Prostate gland (tissue), 2 donors: Measurements from ENCODE around the gene TBL3.

Experiments
- CTCF ChIP-seq, 4 experiments: fragments of 200-600 bp in 2 of 4; fragments of 450-650 bp in 2 of 4; sonication (generic) in 2 of 4; IDR thresholded peaks; 1 replicate in 3 of 4; 2 replicates in 1 of 4; pipeline ENCODE4 v1.5.1; 2016 to 2019; ENCODE audit warnings: antibody characterized with exemption in 4 of 4, mild to moderate bottlenecking in 2 of 4, moderate library complexity in 2 of 4
- POLR2AphosphoS5 ChIP-seq: sonication (generic); formaldehyde crosslinking; IDR thresholded peaks from one replicate; pipeline ENCODE4 v1.6.1; 2017; ENCODE audit warnings: antibody characterized with exemption

GRCh38 chr16:1998852-1999801, 27.3 kb downstream of the TBL3 start:
- TF ChIP-seq CTCF (IDR thresholded peaks at IDR 0.05) = no peak
- no peak for TF ChIP-seq POLR2AphosphoS5
